Measurements from ENCODE around the gene BGLAP. TPM values are rescaled to one million over a fixed set of nuclear protein-coding genes. Genes with fewer than 3 reads are reported as not detected.
A peak's percentile ranks its signal among the peaks of the same experiment; 100 is the strongest.
"Not testable (repeated sequence)": the region's sequence is repeated elsewhere in the genome, so short reads cannot be mapped to it uniquely, and the experiment has no call there.

Gene BGLAP
- total RNA-seq, 1 donor from 2014 or later = not detected

GRCh38 chr1:156212130-156212529, 29.9 kb upstream of the BGLAP start:
- FAIRE-seq (no peak), DNase-seq (ENCODE audit: low read depth) (no peak)
- Histone ChIP-seq H3K27me3 (ENCODE audit: control insufficient read depth, insufficient read depth, low read length) (no peaks in the 10 kb centered on the region), H3K4me3 (ENCODE audit: low read depth, low read length) (no peak overlapping the region), H3K36me3 (ENCODE audit: control insufficient read depth, insufficient read depth, low read length) (peaks cover 9% of the 10 kb centered on the region)
- TF ChIP-seq CTCF (IDR thresholded peaks at IDR 0.05; ENCODE audit: insufficient read depth, low read length, severe bottlenecking) = no peak

GRCh38 chr1:156212833-156213643, 28.9 kb upstream of the BGLAP start, which contains the start of gene PMF1:
PMF1 (plus strand) TSS chr1:156213007; CDS start chr1:156213016, 9 bp downstream.
- DNase-seq (ENCODE audit: low read depth) (peak; percentile 90), FAIRE-seq (no peak)
- peak within 1 kb of the TSS; percentile 62 for H3K4me3 ChIP-seq (ENCODE audit: low read depth, low read length)
- peaks cover 6% of the 10 kb centered on the region for H3K36me3 ChIP-seq (ENCODE audit: control insufficient read depth, insufficient read depth, low read length)
- H3K27me3 ChIP-seq (ENCODE audit: control insufficient read depth, insufficient read depth, low read length) = no peaks in the 10 kb centered on the region
- TF ChIP-seq CTCF (IDR thresholded peaks at IDR 0.05; ENCODE audit: insufficient read depth, low read length, severe bottlenecking) = no peak

GRCh38 chr1:156213644-156213966, 28.4 kb upstream of the BGLAP start:
- peaks cover 6% of the 10 kb centered on the region for H3K36me3 ChIP-seq (ENCODE audit: control insufficient read depth, insufficient read depth, low read length)
- FAIRE-seq = no peak

GRCh38 chr1:156214024-156214748, 27.8 kb upstream of the BGLAP start:
- DNase-seq (ENCODE audit: low read depth) (peak; percentile 83), FAIRE-seq (no peak)
- Histone ChIP-seq H3K27me3 (ENCODE audit: control insufficient read depth, insufficient read depth, low read length) (no peaks in the 10 kb centered on the region), H3K36me3 (ENCODE audit: control insufficient read depth, insufficient read depth, low read length) (peaks cover 6% of the 10 kb centered on the region), H3K4me3 (ENCODE audit: low read depth, low read length) (no peak overlapping the region)
- TF ChIP-seq CTCF (IDR thresholded peaks at IDR 0.05; ENCODE audit: insufficient read depth, low read length, severe bottlenecking) = no peak

More at GRCh38 chr1:156213644-156213966, 28.4 kb upstream of the BGLAP start:
- Histone ChIP-seq H3K27me3 (ENCODE audit: control insufficient read depth, insufficient read depth, low read length) (no peaks in the 10 kb centered on the region), H3K4me3 (ENCODE audit: low read depth, low read length) (peak overlapping the region; percentile 62)
- no peak for DNase-seq (ENCODE audit: low read depth)
- no peak for TF ChIP-seq CTCF (IDR thresholded peaks at IDR 0.05; ENCODE audit: insufficient read depth, low read length, severe bottlenecking)

GRCh38 chr1:156216361-156217086, 25.5 kb upstream of the BGLAP start:
- H3K36me3 ChIP-seq (ENCODE audit: control insufficient read depth, insufficient read depth, low read length); DNase-seq (ENCODE audit: low read depth); H3K27me3 ChIP-seq (ENCODE audit: control insufficient read depth, insufficient read depth, low read length); H3K4me3 ChIP-seq (ENCODE audit: low read depth, low read length): not testable (repeated sequence)
- FAIRE-seq = peak; percentile 100

GRCh38 chr1:156217871-156218270, 24.1 kb upstream of the BGLAP start:
- Histone ChIP-seq H3K36me3 (ENCODE audit: control insufficient read depth, insufficient read depth, low read length) (peaks cover 4% of the 10 kb centered on the region), H3K27me3 (ENCODE audit: control insufficient read depth, insufficient read depth, low read length) (no peaks in the 10 kb centered on the region), H3K4me3 (ENCODE audit: low read depth, low read length) (no peak overlapping the region)
- FAIRE-seq (no peak), DNase-seq (ENCODE audit: low read depth) (peak; percentile 76)
- no peak for TF ChIP-seq CTCF (IDR thresholded peaks at IDR 0.05; ENCODE audit: insufficient read depth, low read length, severe bottlenecking)
